Ovary (tissue), 3 donors: ENCODE data around the gene PSMA1.
"Not testable (repeated sequence)": the region's sequence is repeated elsewhere in the genome, so short reads cannot be mapped to it uniquely, and the experiment has no call there.

Experiments used
- CTCF ChIP-seq, 3 donors: fragments of 450-650 bp in 2 of 3; fragments of 200-600 bp in 1 of 3; IDR thresholded peaks; one replicate each; pipeline versions ENCODE4 v1.5.1 to v1.8.0; 2016 to 2022; ENCODE audit warnings: antibody characterized with exemption in 3 of 3, mild to moderate bottlenecking in 1 of 3
- EP300 ChIP-seq: sonication (generic); formaldehyde crosslinking; IDR thresholded peaks from one replicate; pipeline ENCODE4 v1.6.1; 2017; ENCODE audit warnings: antibody characterized with exemption
- POLR2A ChIP-seq: fragments of 450-650 bp; IDR thresholded peaks from one replicate; pipeline ENCODE4 v1.6.1; 2017; ENCODE audit warnings: antibody characterized with exemption, mild to moderate bottlenecking, moderate library complexity
- donor health status: DM: no; HTN: no; CAD: no.

DNA sequence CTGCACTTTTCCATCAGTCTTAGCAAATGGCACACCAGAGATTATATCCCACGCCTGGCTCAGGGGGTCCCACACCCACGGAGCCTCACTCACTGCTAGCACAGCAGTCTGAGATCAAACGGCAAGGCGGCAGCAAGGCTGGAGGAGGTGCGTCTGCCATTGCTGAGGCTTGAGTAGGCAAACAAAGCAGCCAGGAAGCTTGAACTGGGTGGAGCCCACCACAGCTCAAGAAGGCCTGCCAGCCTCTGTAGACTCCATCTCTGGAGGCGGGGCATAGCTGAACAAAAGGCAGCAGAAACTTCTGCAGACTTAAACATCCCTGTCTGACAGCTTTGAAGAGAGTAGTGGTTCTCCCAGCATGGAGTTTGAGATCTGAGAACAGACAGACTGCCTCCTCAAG is 49.3 kb upstream of the PSMA1 start:
- not testable (repeated sequence) for TF ChIP-seq CTCF (IDR thresholded peaks at IDR 0.05); EP300; POLR2A
